ENCODE data around the gene LTBP1. TPM values are rescaled to one million over a fixed set of nuclear protein-coding genes. Genes with fewer than 3 reads are reported as not detected.

The LTBP1 gene
- total RNA-seq, 1 donor from 2014 or later: 48.4 TPM

GRCh38 chr2:32960647-32961403 lies 14.1 kb downstream of the LTBP1 start:
- H3K36me3 ChIP-seq: no peaks in the 10 kb centered on the region
- no peak overlapping the region for H3K27ac ChIP-seq
- H3K4me1 ChIP-seq: peaks cover 11% of the 10 kb centered on the region
- TF ChIP-seq CTCF (IDR thresholded peaks at IDR 0.05) (no peak), POLR2AphosphoS5 (IDR thresholded peaks at IDR 0.05; ENCODE audit: insufficient read depth in 1 of 2, low read depth in 1 of 2) (no peak), POLR2A (IDR thresholded peaks at IDR 0.05) (no peak)
- no peak for DNase-seq (ENCODE audit: extremely low spot score in 2 of 2)
- no peak overlapping the region for H3K4me3 ChIP-seq
- intact Hi-C loops (cut with DNase I): no loop called here
- no peaks in the 10 kb centered on the region for H3K9me3 ChIP-seq
- H3K27me3 ChIP-seq: no peaks in the 10 kb centered on the region

GRCh38 chr2:32962690-32963089 lies 15.9 kb downstream of the LTBP1 start:
- intact Hi-C loops (cut with DNase I): no loop called here
- Histone ChIP-seq H3K27me3 (no peaks in the 10 kb centered on the region), H3K4me3 (no peak overlapping the region), H3K27ac (no peak overlapping the region), H3K36me3 (no peaks in the 10 kb centered on the region), H3K9me3 (no peaks in the 10 kb centered on the region), H3K4me1 (peaks cover 13% of the 10 kb centered on the region)
- no peak for TF ChIP-seq POLR2AphosphoS5 (IDR thresholded peaks at IDR 0.05; ENCODE audit: insufficient read depth in 1 of 2, low read depth in 1 of 2)
- no peak for TF ChIP-seq POLR2A (IDR thresholded peaks at IDR 0.05)
- TF ChIP-seq CTCF (IDR thresholded peaks at IDR 0.05): no peak
- DNase-seq (ENCODE audit: extremely low spot score in 2 of 2): no peak

GRCh38 chr2:32963941-32964340 lies 17.2 kb downstream of the LTBP1 start:
- H3K9me3 ChIP-seq: no peaks in the 10 kb centered on the region
- TF ChIP-seq POLR2A (IDR thresholded peaks at IDR 0.05) (no peak), CTCF (IDR thresholded peaks at IDR 0.05) (no peak), POLR2AphosphoS5 (IDR thresholded peaks at IDR 0.05; ENCODE audit: insufficient read depth in 1 of 2, low read depth in 1 of 2) (no peak)
- H3K36me3 ChIP-seq: no peaks in the 10 kb centered on the region
- intact Hi-C loops (cut with DNase I): no loop called here
- peaks cover 13% of the 10 kb centered on the region for H3K4me1 ChIP-seq
- no peak for DNase-seq (ENCODE audit: extremely low spot score in 2 of 2)
- no peaks in the 10 kb centered on the region for H3K27me3 ChIP-seq
- H3K4me3 ChIP-seq: no peak overlapping the region
- no peak overlapping the region for H3K27ac ChIP-seq

GRCh38 chr2:32965523-32966171 lies 18.9 kb downstream of the LTBP1 start:
- Histone ChIP-seq H3K36me3 (no peaks in the 10 kb centered on the region), H3K4me3 (no peak overlapping the region), H3K27ac (peak overlapping the region; percentile 17), H3K27me3 (no peaks in the 10 kb centered on the region), H3K4me1 (peaks cover 13% of the 10 kb centered on the region), H3K9me3 (no peaks in the 10 kb centered on the region)
- TF ChIP-seq CTCF (IDR thresholded peaks at IDR 0.05) (no peak), POLR2AphosphoS5 (IDR thresholded peaks at IDR 0.05; ENCODE audit: insufficient read depth in 1 of 2, low read depth in 1 of 2) (no peak), POLR2A (IDR thresholded peaks at IDR 0.05) (no peak)
- intact Hi-C loops (cut with DNase I): no loop called here
- no peak for DNase-seq (ENCODE audit: extremely low spot score in 2 of 2)

All from vagina (tissue), 2 donors.